UCSD-AML1 (cell line): Measurements from ENCODE around the gene MAN1C1.

Source experiments
- DNase-seq: peaks from one replicate; lab custom pipeline; 2025; ENCODE audit not compliant: unreplicated experiment; lab: John Stamatoyannopoulos, UW

Gene MAN1C1

DNA sequence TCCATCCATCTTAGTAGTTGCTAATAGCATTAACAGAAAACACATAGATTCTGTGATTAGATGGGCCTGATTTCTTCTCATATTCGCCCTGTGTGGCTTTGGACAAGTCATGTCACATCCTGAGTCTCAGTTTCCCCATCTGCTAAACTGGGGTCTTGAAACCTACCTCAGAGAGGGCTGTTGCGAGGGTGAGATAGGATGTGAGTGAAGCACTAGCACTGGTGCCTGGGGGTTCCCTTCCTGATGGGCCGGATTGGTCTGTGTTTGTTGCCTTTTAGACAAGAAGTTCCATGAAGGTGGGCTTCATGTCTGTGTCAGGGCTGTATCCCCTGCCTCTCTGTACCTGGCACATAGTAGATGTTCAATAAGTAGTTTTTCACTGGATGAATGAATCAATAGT is 3.5 kb upstream of the MAN1C1 start:
- no peak for DNase-seq

DNA sequence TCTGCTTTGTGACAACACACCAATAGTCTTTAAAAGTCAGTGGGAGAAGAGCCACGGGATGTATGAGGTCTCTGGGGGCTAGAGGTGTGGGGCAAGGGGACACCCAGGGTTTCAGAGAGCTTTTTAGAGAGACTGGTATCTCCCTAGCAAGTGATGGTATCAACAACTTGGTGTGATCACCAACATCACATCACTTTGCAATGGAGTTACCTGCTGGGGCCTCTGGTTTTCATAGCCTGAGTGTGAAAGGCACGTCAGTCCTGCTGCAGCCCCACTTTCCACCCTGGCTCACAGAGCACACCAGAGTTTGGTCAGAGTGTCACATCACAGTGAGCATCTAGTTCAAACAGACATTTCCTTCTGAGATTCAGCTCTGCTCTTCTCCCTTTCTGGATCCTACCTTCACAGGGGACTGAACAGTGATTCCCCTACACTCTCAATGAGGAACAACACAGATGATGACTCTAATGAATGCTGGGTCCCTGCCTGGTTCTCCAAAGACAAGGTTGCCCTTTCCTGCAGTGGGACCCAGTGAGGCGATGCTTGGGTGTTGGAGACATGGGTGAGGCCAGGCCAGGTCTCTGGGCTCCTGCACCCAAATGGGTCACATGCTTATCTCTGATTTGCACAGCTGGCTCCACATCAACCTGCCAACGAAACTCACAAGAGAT is 2.0 kb upstream of the MAN1C1 start:
- DNase-seq: no peak

GRCh38 chr1:25615172-25615541 is 1.4 kb upstream of the MAN1C1 start:
- DNase-seq: no peak

DNA sequence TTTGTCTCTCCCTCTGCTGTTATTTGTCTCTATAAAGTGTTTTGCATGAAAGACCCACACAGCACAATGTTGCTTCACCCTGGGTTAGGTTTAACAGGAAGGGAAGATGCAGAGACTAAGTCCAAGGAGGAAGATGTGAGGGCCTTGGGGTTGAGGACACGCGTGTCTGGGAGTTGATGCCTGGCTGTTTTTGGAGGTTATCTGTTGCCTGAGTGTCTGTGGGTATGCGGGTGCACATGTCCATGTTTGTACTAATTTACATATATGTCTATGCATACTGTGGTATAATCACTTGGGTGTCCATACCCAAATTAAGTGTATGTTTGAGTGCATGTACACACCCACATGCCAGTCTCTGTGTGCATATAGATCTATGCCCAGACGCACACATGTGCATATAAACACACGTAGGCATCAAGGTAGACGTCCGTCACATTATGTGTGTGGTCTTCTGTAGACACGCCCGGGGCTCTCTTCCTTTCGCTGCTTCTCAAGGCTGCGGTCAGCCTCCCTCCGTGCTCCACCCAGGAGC is 962 bp upstream of the MAN1C1 start:
- no peak for DNase-seq

DNA sequence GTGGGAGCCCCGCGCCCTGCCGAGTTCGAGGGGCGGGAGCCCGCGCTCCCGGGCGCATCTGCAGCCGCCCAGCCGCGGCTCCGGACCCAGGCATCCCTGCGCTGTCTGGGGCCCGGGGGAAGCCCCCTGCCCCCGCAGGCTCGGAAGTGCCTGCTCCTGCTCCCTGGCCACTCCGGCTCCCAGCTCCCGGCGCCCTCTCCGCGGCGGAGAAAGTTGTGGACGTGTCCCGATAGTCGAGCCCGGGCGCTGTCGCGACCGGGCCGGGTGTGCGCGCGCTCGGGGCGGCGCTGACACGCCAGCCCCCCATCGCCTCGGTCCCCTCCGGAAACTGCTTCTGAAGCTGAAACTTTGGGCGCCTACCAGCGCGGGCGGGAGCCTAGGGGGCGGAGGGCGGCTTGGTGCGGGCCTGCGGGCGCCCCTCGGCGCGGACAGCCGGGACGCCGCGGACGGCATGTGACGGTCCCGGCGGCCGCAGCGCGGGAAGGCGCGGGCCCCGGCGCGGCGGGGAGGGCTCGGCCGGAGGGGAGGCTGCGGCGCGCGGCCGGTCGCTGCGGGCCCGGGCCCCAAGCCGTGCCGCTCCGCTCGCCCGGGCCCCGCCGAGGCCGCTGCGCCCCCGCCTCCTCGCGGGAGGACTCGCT is 515 bp downstream of the MAN1C1 start:
- DNase-seq: no peak

DNA sequence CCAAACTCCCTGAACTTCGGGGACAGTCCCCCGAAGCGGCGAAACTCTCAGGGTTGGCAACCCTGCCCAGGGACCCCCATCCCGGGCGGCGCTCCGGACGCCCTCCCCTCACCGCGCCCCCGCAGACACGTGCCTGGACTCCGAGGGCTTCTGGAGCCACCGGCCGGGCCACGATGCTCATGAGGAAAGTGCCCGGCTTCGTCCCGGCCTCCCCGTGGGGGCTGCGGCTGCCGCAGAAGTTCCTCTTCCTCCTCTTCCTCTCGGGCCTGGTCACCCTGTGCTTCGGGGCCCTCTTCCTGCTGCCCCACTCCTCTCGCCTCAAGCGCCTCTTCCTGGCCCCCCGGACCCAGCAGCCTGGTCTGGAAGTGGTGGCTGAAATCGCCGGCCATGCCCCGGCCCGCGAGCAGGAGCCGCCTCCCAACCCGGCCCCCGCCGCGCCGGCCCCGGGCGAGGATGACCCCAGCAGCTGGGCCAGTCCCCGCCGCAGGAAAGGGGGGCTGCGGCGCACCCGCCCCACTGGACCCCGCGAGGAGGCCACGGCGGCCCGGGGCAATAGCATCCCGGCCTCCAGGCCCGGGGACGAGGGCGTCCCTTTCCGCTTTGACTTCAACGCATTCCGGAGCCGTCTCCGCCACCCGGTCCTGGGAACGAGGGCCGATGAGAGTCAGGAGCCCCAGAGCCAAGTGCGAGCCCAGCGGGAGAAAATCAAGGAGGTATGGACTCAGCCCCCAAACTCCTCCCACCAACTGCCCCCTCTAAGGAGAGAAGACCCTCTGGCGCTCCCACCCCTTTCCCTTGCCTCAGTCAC is 1.2 kb downstream of the MAN1C1 start:
- DNase-seq: peak; percentile 43

GRCh38 chr1:25618433-25618808 is 1.8 kb downstream of the MAN1C1 start:
- no peak for DNase-seq

DNA sequence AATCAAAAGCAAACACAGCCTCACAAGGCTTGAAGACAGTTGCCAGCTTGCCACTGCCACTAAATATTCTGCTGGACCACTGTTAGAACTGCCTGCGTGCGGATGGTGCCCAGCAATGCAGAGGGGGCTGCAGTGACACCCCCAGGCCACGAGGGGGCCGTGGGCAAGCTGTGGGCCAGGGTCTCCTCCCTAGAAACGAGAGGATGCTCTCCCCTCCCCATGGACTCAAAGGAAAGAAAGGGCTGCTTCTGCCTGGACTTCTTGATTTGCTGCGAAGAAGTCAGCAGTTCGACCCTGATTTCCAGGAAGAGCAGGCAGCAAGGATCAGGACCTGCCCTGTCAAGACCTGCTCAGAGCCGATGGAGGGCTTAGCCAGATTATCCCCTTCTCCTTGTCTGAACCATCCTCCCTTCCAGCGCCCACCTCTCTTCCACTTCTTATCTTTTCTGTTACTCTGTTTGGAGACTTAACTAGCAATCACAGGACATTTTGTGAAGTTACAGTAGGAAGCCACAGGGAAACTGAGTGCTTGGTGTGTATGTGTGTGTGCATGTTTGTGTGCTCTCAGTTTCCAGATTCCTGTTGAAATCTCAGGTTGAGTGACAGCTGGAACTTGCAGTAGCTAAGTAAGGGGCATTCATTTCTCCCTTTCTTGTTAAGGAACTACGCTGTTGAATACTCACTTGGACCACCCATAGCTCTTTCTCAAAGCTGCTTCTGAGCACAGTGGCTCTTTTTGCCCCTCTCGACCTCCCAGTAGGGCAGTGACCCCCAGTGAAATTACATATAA is 2.7 kb downstream of the MAN1C1 start:
- peak; percentile 42 for DNase-seq

DNA sequence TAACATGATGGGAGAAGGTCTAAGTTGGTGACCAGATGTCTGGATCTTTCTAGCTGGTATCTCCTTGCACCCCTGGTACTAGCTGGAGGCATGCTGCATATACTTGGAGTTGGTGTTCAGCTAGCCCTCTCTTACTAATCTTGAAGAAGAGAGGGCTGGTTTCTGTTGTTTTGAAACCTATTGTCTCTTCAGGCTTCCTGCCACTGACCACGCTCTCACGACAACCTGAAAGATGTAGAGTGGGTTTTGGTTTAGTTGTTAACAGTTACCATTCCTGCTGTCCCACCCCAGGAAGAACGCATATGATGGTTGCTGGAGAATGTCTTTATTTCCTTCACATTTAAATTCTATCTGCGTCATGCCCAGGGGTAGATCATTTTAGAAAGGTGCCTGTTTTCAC is 3.6 kb downstream of the MAN1C1 start:
- DNase-seq: no peak

DNA sequence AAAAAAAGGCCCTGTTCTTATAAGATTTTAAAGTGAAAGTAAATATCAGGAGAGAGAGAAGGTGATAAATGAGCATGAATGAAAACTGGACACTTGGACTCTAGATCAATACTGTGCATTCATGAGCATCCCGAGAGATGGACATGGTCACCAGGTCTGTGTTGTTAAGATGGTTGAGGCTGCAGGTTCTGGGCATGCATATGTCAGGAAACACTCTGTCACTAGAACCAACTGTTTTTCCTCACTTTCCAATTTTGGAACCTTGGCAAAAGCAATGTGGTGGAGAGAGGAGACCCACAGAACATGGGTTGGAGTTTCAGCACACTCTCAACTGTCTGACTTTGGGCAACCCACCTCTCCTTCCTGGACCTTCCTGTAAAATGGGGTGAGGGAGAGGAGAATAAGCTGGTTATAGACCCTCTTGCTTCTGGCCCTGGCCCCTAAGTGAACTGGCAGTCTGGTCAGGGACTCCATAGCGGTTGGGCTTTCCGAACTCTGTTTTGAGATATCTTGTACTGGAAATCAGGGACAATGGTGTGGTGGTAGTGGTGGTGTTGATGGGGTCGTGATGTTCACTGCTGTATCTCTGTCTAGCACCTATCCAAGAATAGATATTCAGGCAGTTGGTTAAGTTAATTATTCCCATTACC is 4.2 kb downstream of the MAN1C1 start:
- no peak for DNase-seq

DNA sequence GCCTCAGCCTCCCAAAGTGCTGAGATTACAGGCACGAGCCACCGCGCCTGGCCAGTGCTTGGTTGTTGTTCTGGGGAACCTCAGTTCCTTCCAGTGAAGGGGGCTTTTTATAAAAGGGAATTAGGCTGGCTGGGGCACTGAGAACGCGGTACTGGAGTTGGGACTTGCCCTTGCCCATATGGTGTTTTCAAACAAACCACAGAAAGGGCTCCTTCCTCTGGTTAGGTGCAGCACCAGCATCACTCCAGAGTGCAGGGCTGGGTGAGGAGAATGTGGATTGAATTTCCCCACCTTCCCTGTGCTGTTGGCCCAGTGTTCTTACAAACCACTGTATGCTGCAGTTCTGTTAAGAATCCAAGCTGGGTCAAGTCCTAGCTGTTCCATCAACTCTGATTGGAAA is 5.3 kb downstream of the MAN1C1 start:
- DNase-seq: no peak

DNA sequence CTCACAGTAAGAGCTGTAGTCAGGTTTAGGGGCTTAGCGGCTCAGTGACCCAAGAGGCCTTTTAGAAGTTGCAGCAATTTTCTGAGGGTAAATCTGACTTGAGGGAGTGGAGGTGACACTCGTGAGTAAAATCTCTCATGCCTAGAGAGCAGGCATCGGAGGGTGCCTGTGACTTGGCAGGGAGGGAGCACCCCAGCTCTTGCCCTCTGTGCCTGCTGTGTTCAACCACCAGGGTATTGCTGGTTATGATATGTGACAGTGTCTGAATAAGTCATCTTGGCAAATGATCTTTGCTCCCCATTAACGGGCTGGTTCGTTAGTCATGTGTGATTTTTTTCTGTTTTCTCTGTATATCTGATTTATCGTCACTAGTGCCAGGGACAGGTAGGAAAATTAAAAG is 5.9 kb downstream of the MAN1C1 start:
- DNase-seq: no peak

GRCh38 chr1:25623007-25623406 is 6.4 kb downstream of the MAN1C1 start:
- no peak for DNase-seq

- no peak for DNase-seq
Observed at GRCh38 chr1:25623731-25624130, 7.1 kb downstream of the MAN1C1 start.

- no peak for DNase-seq
Observed at GRCh38 chr1:25624156-25624555, 7.6 kb downstream of the MAN1C1 start.

GRCh38 chr1:25624604-25625003 is 8.0 kb downstream of the MAN1C1 start:
- DNase-seq: no peak

DNA sequence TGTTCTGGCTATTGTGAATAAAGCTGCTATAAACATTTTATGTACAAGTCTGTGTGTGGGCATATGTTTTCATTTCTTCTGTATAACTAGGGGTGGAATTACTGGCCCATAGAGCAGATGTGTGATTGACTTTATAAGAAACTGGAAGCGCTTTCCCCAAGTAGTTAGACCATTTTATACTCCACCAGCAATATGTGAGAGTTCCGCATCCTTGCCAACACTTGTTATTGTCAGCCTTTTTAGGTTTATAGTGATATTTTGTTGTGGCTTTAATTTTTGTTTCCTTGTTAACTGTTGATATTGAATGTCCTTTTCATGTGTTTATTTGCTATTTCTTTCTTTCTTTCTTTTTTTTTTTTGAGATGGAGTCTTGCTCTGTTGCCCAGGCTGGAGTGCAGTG is 9.4 kb downstream of the MAN1C1 start:
- DNase-seq: no peak

- DNase-seq: no peak
Observed at GRCh38 chr1:25628741-25629421, 12.3 kb downstream of the MAN1C1 start.

- no peak for DNase-seq
Observed at GRCh38 chr1:25629836-25630235, 13.2 kb downstream of the MAN1C1 start.
